LNCaP clone FGC (cell line): ENCODE data around the gene DEPDC4.
"Not testable (repeated sequence)": the region's sequence is repeated elsewhere in the genome, so short reads cannot be mapped to it uniquely, and the experiment has no call there.

Experiments
- DNase-seq: peaks from one replicate; pipeline ENCODE4 v3.0.0-alpha.2; 2011; ENCODE audit warnings: low read depth
- H3K4me3 ChIP-seq: 2 replicates; pipeline ENCODE4 v1.5.1; 2011; ENCODE audit warnings: mild to moderate bottlenecking, low read depth, low read length, control low read depth
- TF ChIP-seq, protein P1 (sequence below): IDR thresholded peaks from 2 replicates; pipeline ENCODE4 v1.5.1; 2012; ENCODE audit warnings: mild to moderate bottlenecking; ENCODE audit not compliant: control insufficient read depth, insufficient read depth; ENCODE audit errors: extremely low read depth

DEPDC4 gene

DNA sequence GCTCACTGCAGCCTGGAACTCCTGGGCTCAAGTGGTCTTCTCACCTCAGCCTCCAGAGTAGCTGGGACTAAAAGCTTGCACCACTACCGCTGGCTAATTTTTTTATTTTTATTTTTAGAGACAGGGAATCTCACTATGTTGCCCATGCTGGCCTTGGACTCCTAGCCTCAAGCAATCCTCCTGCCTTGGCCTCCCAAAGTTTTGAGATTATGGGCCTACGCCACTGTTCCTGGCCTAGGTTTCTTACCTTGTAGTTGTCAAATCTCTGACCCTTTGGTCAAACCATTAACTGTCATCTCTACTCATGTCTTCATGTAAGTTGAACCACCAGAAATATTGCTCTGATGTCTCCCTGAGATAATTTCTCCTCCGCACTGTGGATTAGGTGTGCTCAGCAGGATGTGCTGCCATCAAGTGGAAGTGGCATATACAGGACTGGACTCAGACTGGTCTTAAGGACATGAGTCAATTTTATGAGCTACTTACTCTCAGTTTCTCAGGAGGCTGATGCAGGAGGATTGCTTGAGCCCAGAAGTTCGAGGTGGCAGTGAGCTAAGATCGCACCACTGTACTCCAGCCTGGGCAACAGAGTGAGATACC lies 37.7 kb downstream of the DEPDC4 start:
- TF ChIP-seq, protein P1, sequence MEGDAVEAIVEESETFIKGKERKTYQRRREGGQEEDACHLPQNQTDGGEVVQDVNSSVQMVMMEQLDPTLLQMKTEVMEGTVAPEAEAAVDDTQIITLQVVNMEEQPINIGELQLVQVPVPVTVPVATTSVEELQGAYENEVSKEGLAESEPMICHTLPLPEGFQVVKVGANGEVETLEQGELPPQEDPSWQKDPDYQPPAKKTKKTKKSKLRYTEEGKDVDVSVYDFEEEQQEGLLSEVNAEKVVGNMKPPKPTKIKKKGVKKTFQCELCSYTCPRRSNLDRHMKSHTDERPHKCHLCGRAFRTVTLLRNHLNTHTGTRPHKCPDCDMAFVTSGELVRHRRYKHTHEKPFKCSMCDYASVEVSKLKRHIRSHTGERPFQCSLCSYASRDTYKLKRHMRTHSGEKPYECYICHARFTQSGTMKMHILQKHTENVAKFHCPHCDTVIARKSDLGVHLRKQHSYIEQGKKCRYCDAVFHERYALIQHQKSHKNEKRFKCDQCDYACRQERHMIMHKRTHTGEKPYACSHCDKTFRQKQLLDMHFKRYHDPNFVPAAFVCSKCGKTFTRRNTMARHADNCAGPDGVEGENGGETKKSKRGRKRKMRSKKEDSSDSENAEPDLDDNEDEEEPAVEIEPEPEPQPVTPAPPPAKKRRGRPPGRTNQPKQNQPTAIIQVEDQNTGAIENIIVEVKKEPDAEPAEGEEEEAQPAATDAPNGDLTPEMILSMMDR = peak; percentile 51

DNA sequence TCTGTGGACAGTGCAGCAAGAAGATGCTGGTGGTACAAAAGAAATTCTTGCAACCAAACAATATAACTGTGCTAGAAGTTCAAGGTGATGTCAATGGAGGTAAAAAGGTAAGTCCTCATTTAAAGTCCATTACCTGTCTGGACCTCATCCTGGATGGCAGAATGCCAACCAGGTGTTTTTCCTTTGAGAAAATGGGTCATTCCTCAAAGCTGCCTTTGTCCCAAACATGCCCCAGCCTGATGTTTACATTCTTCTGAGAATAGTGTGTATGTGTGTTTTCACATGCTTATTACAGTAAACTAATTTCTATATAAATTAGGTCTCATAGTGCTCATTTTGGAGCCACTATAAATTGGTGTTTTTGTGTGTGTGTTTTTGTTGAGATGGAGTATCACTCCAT lies 41.4 kb downstream of the DEPDC4 start:
- TF ChIP-seq, protein P1 = no peak
- DNase-seq = no peak
- no peak overlapping the region for H3K4me3 ChIP-seq

More for the DNA sequence above, 37.7 kb downstream of the DEPDC4 start:
- H3K4me3 ChIP-seq = no peak overlapping the region
- DNase-seq = peak; percentile 41

DNA sequence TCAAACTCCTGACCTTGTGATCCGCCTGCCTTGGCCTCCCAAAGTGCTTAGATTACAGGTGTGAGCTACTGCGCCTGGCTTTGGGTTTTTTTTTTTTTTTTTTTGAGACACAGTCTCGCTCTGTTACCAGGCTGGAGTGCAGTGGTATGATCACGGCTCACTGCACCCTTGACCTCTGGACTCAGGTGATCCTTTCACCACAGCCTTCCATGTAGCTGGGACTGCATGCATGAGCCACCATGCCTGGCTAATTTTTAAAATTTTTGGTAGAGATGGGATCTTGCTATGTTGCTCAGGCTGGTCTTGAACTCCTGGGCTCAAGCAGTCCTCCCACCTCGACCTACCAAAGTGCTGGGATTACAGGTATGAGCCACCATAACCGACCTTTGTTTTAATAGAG lies 44.7 kb downstream of the DEPDC4 start:
- not testable (repeated sequence) for DNase-seq, H3K4me3 ChIP-seq

DNA sequence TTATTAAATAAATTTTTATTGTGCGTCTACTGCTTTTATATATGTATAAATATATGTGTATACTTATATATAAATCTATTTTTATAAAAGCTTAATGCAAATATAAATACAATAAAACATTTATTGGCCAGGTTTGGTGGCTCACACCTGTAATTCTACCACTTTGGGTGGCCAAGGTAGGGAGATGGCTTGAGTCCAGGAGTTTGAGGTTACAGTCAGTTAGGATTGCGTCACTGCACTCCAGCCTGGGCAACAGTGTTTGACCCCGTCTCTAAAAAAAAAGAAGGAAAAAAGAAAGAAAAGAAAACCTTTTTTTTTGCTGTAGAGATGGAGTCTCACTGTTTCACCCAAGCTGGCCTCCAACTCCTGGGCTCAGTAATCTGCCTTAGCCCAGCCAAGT lies 45.4 kb downstream of the DEPDC4 start:
- peak; percentile 83 for DNase-seq
- TF ChIP-seq, protein P1 = no peak
- no peak overlapping the region for H3K4me3 ChIP-seq

- no peak overlapping the region for H3K4me3 ChIP-seq
- TF ChIP-seq, protein P1 = no peak
- no peak for DNase-seq
Observed at GRCh38 chr12:100219328-100220109, 47.4 kb downstream of the DEPDC4 start.

- TF ChIP-seq, protein P1 = no peak
- H3K4me3 ChIP-seq = no peak overlapping the region
- DNase-seq = no peak
Observed at GRCh38 chr12:100216337-100216736, 50.5 kb downstream of the DEPDC4 start.

DNA sequence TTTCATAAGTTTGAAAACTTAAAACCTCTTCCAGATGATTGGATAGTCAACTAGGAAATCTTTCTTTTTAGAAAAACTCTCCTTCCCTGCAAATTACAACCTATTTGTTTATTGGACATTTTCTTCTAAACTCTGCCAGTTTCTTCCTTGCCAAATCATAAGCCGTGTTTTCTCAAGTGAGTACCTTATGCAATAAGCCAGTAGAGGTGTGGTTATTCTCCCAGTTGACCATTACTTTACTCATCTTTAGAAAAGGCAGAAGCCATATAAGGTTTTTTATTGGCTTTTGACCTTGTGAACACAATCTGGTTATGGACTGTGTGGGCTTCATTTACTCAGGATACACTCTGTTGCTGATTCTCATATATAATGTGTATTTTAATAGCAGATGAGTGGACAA lies 51.7 kb downstream of the DEPDC4 start:
- DNase-seq = no peak

More for the DNA sequence above, 51.7 kb downstream of the DEPDC4 start:
- TF ChIP-seq, protein P1 = no peak
- H3K4me3 ChIP-seq = no peak overlapping the region
